ENCODE data around the gene SLC16A2. TPM values are rescaled to one million over a fixed set of nuclear protein-coding genes. Genes with fewer than 3 reads are reported as not detected.
"Not testable (repeated sequence)": the region's sequence is repeated elsewhere in the genome, so short reads cannot be mapped to it uniquely, and the experiment has no call there.

The SLC16A2 gene
- total and polyA plus RNA-seq, 7 donors: 0.66 to 6.3 (median 2.1) TPM

DNA sequence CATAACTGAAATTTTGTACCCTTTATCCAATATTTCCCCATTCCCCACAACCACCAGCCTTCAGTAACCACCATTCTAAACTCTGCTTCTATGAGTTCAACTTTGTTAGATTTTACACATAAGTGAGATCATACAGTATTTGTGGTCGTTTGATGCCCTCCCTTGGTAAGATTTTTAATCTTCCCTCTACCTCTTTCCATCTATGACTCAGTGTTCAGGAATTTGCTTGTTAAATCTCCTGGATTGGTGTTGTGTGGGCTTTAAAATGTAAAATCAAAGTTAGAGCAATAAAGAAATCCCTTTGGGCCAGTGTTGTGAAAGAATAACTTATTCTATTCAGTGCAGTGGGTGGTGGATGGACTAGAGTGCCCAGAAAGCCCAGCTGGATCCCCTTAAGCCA, 37.4 kb downstream of the SLC16A2 start:
- DNase-seq (no peak), ATAC-seq (no peak)
- intact Hi-C loops (cut with DNase I): no loop called here
- 3 to 23% (median 22%) methylated on average over 1 of the region's 1 CpG for WGBS, 3 donors
- TF ChIP-seq, protein P1, sequence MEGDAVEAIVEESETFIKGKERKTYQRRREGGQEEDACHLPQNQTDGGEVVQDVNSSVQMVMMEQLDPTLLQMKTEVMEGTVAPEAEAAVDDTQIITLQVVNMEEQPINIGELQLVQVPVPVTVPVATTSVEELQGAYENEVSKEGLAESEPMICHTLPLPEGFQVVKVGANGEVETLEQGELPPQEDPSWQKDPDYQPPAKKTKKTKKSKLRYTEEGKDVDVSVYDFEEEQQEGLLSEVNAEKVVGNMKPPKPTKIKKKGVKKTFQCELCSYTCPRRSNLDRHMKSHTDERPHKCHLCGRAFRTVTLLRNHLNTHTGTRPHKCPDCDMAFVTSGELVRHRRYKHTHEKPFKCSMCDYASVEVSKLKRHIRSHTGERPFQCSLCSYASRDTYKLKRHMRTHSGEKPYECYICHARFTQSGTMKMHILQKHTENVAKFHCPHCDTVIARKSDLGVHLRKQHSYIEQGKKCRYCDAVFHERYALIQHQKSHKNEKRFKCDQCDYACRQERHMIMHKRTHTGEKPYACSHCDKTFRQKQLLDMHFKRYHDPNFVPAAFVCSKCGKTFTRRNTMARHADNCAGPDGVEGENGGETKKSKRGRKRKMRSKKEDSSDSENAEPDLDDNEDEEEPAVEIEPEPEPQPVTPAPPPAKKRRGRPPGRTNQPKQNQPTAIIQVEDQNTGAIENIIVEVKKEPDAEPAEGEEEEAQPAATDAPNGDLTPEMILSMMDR (IDR thresholded peaks at IDR 0.05): no peak
- H3K27me3 ChIP-seq (ENCODE audit: insufficient read depth in 3 of 3, low read length in 2 of 3): peaks cover 0 to 1% (median 0%) of the 10 kb centered on the region in 3 donors
- H3K27ac ChIP-seq: no peak overlapping the region
- H3K36me3 ChIP-seq (ENCODE audit: insufficient read depth in 1 of 2, low read depth in 1 of 2): no peaks in the 10 kb centered on the region
- no peaks in the 10 kb centered on the region for H3K9me3 ChIP-seq
- H3K4me3 ChIP-seq: no peak overlapping the region
- no peaks in the 10 kb centered on the region for H3K4me1 ChIP-seq

DNA sequence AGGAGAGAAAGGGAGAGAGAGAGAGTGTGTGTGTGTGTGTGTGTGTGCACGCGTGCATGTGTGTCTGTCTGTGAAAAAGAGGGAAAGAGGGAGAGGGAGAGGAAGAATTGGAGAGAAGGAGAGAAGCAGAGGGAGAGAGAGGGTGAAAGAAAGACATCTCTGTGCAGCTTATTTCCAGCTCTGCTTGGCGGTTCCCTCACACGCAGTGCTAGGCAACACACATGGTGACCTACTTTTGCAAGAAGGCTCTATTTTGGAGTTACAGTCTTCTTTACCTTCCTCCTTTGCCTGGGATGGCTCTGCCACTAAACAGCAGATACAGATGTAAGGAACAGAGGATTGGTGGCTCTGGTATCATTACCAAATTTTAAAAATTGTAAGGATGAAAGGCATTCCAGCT, 40.1 kb downstream of the SLC16A2 start:
- H3K27ac ChIP-seq: no peak overlapping the region
- DNase-seq: no peak
- WGBS, 3 donors: 54 to 78% (median 68%) methylated on average over 4 of the region's 4 CpGs
- no peak for ATAC-seq
- no peaks in the 10 kb centered on the region for H3K4me1 ChIP-seq
- no peak overlapping the region for H3K4me3 ChIP-seq
- H3K27me3 ChIP-seq (ENCODE audit: insufficient read depth in 3 of 3, low read length in 2 of 3): peaks cover 0 to 6% (median 0%) of the 10 kb centered on the region in 3 donors
- H3K9me3 ChIP-seq: no peaks in the 10 kb centered on the region
- intact Hi-C loops (cut with DNase I): no loop called here
- TF ChIP-seq, protein P1 (IDR thresholded peaks at IDR 0.05): no peak
- no peaks in the 10 kb centered on the region for H3K36me3 ChIP-seq (ENCODE audit: insufficient read depth in 1 of 2, low read depth in 1 of 2)

DNA sequence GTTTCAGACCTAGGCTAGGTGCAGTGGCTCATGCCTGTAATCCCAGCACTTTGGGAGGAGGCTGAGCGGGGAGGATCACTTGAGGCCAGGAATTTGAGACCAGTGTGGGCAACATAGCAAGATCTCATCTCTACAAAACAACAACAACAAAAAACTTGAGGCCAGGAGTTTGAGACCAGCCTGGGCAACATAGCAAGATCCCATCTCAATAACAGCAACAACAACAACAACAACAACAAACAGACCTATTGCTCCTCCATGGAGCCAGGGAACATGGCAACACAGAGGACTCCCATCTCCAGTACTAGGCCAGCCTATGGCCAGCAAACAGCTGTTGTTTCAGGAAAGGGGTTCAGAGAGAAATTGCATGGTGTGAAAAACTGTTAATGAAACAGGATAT, 43.4 kb downstream of the SLC16A2 start:
- Histone ChIP-seq H3K36me3 (ENCODE audit: insufficient read depth in 1 of 2, low read depth in 1 of 2) (no peaks in the 10 kb centered on the region), H3K27me3 (ENCODE audit: insufficient read depth in 3 of 3, low read length in 2 of 3) (peaks cover 0 to 6% (median 0%) of the 10 kb centered on the region in 3 donors), H3K9me3 (peaks cover 6% of the 10 kb centered on the region), H3K27ac (no peak overlapping the region), H3K4me1 (no peaks in the 10 kb centered on the region), H3K4me3 (no peak overlapping the region)
- intact Hi-C loops (cut with DNase I): no loop called here
- WGBS, 3 donors: 60 to 97% (median 81%) methylated on average over 1 of the region's 1 CpG
- DNase-seq (no peak), ATAC-seq (no peak)
- TF ChIP-seq, protein P1 (IDR thresholded peaks at IDR 0.05): no peak

DNA sequence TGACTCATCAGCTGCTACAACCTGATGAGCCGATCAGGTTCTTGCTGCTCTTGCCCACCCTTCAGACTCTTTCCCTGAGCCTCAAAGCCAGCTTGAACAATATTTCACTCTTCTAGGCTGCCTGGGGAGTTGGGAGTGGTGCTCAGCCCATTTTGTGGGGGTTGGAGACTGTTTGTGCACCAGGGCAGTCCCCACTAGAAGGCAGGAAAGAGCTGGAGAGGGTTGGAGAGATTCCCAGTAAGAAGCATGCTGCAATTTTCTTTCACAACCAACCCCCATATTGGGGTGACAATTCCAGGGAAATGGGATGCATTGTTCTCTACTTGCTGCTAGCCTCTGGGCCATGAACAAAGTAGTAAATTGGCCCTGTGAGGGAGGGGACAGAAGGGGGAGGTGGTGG, 44.1 kb downstream of the SLC16A2 start:
- Histone ChIP-seq H3K27me3 (ENCODE audit: insufficient read depth in 3 of 3, low read length in 2 of 3) (peaks cover 0 to 6% (median 0%) of the 10 kb centered on the region in 3 donors), H3K9me3 (peaks cover 10% of the 10 kb centered on the region), H3K4me1 (no peaks in the 10 kb centered on the region), H3K36me3 (ENCODE audit: insufficient read depth in 1 of 2, low read depth in 1 of 2) (no peaks in the 10 kb centered on the region), H3K27ac (no peak overlapping the region), H3K4me3 (no peak overlapping the region)
- no peak for DNase-seq
- TF ChIP-seq, protein P1 (IDR thresholded peaks at IDR 0.05): no peak
- 89 to 100% (median 95%) methylated on average over 1 of the region's 1 CpG for WGBS, 3 donors
- intact Hi-C loops (cut with DNase I): no loop called here
- ATAC-seq: no peak

DNA sequence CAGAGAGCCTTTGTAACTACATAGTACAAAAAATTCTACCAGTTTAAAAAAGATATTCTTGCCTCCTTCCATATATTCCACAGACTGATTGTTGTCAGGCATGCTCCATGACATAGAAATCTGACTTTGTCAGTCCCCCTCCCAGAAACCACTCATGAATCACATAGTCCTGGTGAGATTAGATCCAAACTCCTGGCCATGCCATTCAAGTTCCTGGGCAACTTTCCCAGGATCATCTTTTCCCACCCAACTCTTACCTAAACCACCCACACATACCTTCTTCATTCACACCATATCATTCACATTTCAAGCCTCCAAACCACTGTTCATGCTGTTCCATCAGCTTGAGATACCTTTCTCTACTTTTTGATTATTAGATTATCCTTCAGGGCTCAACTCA, 46.4 kb downstream of the SLC16A2 start:
- no peak overlapping the region for H3K27ac ChIP-seq
- peaks cover 10% of the 10 kb centered on the region for H3K9me3 ChIP-seq
- ATAC-seq (no peak), DNase-seq (no peak)
- H3K4me1 ChIP-seq: no peaks in the 10 kb centered on the region
- H3K27me3 ChIP-seq (ENCODE audit: insufficient read depth in 3 of 3, low read length in 2 of 3): peaks cover 0 to 6% (median 0%) of the 10 kb centered on the region in 3 donors
- intact Hi-C loops (cut with DNase I): no loop called here
- H3K36me3 ChIP-seq (ENCODE audit: insufficient read depth in 1 of 2, low read depth in 1 of 2): no peaks in the 10 kb centered on the region
- TF ChIP-seq, protein P1 (IDR thresholded peaks at IDR 0.05): no peak
- H3K4me3 ChIP-seq: no peak overlapping the region

DNA sequence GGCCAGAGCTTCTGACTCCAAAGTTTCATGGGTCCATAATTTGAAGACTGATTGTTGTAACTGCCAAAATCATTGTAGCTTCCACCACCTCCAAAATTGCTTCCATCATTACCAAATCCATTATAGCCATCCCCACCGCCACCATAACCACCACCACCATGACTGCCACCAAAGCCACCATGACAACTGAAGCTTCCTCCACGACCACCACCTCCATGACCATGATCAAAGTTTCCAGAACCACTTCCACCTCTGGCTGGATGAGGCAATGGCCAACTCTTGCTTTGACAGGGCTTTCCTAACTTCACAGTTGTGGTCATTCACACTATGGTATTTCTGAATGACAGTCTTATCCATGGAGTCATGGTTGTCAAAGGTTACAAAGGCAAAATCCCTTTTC, 51.8 kb downstream of the SLC16A2 start:
- H3K4me3 ChIP-seq; H3K36me3 ChIP-seq (ENCODE audit: insufficient read depth in 1 of 2, low read depth in 1 of 2); H3K27ac ChIP-seq; intact Hi-C loops (cut with DNase I); DNase-seq; H3K4me1 ChIP-seq; ATAC-seq; H3K27me3 ChIP-seq (ENCODE audit: insufficient read depth in 3 of 3, low read length in 2 of 3): not testable (repeated sequence)
- 70 to 100% (median 96%) methylated on average over 2 of the region's 2 CpGs for WGBS, 3 donors
- H3K9me3 ChIP-seq: peaks cover 10% of the 10 kb centered on the region

Data from psoas muscle (tissue), 8 donors.